ENCODE data around the gene DAPK3. TPM values are rescaled to one million over a fixed set of nuclear protein-coding genes. Genes with fewer than 3 reads are reported as not detected.

Gene DAPK3
- total RNA-seq, 2 experiments from 2014 or later: 35.5 to 41.8 TPM

- H3K27me3 Mint-ChIP-seq: no peaks in the 10 kb centered on the region
- peak overlapping the region; percentile 94 for H3K4me3 Mint-ChIP-seq
- ChIA-PET CTCF (interaction anchor here (0.5 to 2.1 kb wide), 43 partner anchors 9 to 978 kb away, joined by 3 to 19 read pairs (median 4); partner anchors contain the start of genes APBA3, CREB3L3, DAPK3 and EBI3), POLR2A (interaction anchor here (1.7 kb wide), 1 partner anchor 17 kb away, joined by 6 read pairs; the partner anchor contains the start of gene DAPK3)
- peaks cover 46% of the 10 kb centered on the region for H3K4me1 Mint-ChIP-seq
- H3K27ac Mint-ChIP-seq: peak overlapping the region; percentile 95
- no peaks in the 10 kb centered on the region for H3K9me3 Mint-ChIP-seq
- DNase-seq: peak; percentile 91
- peaks cover 23% of the 10 kb centered on the region for H3K36me3 Mint-ChIP-seq (ENCODE audit: low read depth)
Measured at GRCh38 chr19:3987619-3988371, 16.9 kb upstream of the DAPK3 start.

- CTCF ChIA-PET: interaction anchor here (0.5 to 2.1 kb wide), 8 partner anchors 14 to 298 kb away, joined by 3 to 9 read pairs (median 3); partner anchors contain the start of gene MRPL54
- POLR2A ChIA-PET: no interaction called here
- H3K36me3 Mint-ChIP-seq (ENCODE audit: low read depth): peaks cover 35% of the 10 kb centered on the region
- peak overlapping the region; percentile 94 for H3K4me3 Mint-ChIP-seq
- H3K4me1 Mint-ChIP-seq: peaks cover 53% of the 10 kb centered on the region
- H3K9me3 Mint-ChIP-seq: no peaks in the 10 kb centered on the region
- DNase-seq: peak; percentile 81
- no peaks in the 10 kb centered on the region for H3K27me3 Mint-ChIP-seq
- H3K27ac Mint-ChIP-seq: peak overlapping the region; percentile 95
Measured at GRCh38 chr19:3986260-3987041, 15.6 kb upstream of the DAPK3 start.

- Mint-ChIP-seq H3K4me3 (peak overlapping the region; percentile 94), H3K36me3 (ENCODE audit: low read depth) (peaks cover 38% of the 10 kb centered on the region), H3K4me1 (peaks cover 54% of the 10 kb centered on the region), H3K27ac (peak overlapping the region; percentile 95), H3K27me3 (no peaks in the 10 kb centered on the region), H3K9me3 (no peaks in the 10 kb centered on the region)
- DNase-seq: no peak
- ChIA-PET CTCF (interaction anchor here (0.5 to 1.4 kb wide), 7 partner anchors 13 to 297 kb away, joined by 3 to 9 read pairs (median 3); no protein-coding TSS in a partner anchor), POLR2A (interaction anchor here (0.7 to 0.9 kb wide), 2 partner anchors 11 to 15 kb away, joined by 3 to 4 read pairs; partner anchors contain the start of gene DAPK3)
Measured at GRCh38 chr19:3985643-3986259, 14.9 kb upstream of the DAPK3 start.

GRCh38 chr19:3984908-3985642 is 14.2 kb upstream of the DAPK3 start, which contains the start of gene EEF2:
TSS of gene EEF2 (minus strand) at chr19:3985463. CDS start at chr19:3985380, 83 bp downstream.
- POLR2A ChIA-PET: interaction anchor here (0.7 to 0.9 kb wide), 2 partner anchors 10 to 14 kb away, joined by 3 to 4 read pairs; partner anchors contain the start of gene DAPK3
- Mint-ChIP-seq H3K9me3 (no peaks in the 10 kb centered on the region), H3K4me1 (peaks cover 51% of the 10 kb centered on the region), H3K4me3 (peak within 1 kb of the TSS; percentile 94), H3K27ac (peak within 1 kb of the TSS; percentile 95), H3K36me3 (ENCODE audit: low read depth) (peaks cover 38% of the 10 kb centered on the region), H3K27me3 (no peaks in the 10 kb centered on the region)
- CTCF ChIA-PET: interaction anchor here (0.6 to 1.4 kb wide), 7 partner anchors 12 to 219 kb away, joined by 3 to 9 read pairs (median 3); no protein-coding TSS in a partner anchor
- peak; percentile 91 for DNase-seq

- peaks cover 41% of the 10 kb centered on the region for H3K36me3 Mint-ChIP-seq (ENCODE audit: low read depth)
- H3K4me1 Mint-ChIP-seq: peaks cover 51% of the 10 kb centered on the region
- no peaks in the 10 kb centered on the region for H3K9me3 Mint-ChIP-seq
- ChIA-PET CTCF (interaction anchor here (1.1 kb wide), 1 partner anchor 219 kb away, joined by 4 read pairs; no protein-coding TSS in a partner anchor), POLR2A (no interaction called here)
- no peaks in the 10 kb centered on the region for H3K27me3 Mint-ChIP-seq
- peak overlapping the region; percentile 95 for H3K27ac Mint-ChIP-seq
- no peak for DNase-seq
- H3K4me3 Mint-ChIP-seq: peak overlapping the region; percentile 94
Measured at GRCh38 chr19:3984584-3984907, 13.6 kb upstream of the DAPK3 start.

- Mint-ChIP-seq H3K9me3 (no peaks in the 10 kb centered on the region), H3K36me3 (ENCODE audit: low read depth) (peaks cover 46% of the 10 kb centered on the region), H3K27me3 (no peaks in the 10 kb centered on the region), H3K4me3 (peak overlapping the region; percentile 94), H3K27ac (peak overlapping the region; percentile 95), H3K4me1 (peaks cover 55% of the 10 kb centered on the region)
- CTCF ChIA-PET: interaction anchor here (0.5 to 1.1 kb wide), 3 partner anchors 212 to 807 kb away, joined by 3 to 4 read pairs (median 3); partner anchors contain the start of gene RAX2
- POLR2A ChIA-PET: no interaction called here
- DNase-seq: no peak
Measured at GRCh38 chr19:3983936-3984583, 13.2 kb upstream of the DAPK3 start.

GRCh38 chr19:3983542-3983914 is 12.6 kb upstream of the DAPK3 start:
- H3K4me3 Mint-ChIP-seq: peak overlapping the region; percentile 94
- ChIA-PET CTCF (interaction anchor here (0.5 to 0.8 kb wide), 2 partner anchors 211 to 807 kb away, joined by 3 read pairs; partner anchors contain the start of gene RAX2), POLR2A (no interaction called here)
- no peaks in the 10 kb centered on the region for H3K27me3 Mint-ChIP-seq
- peaks cover 49% of the 10 kb centered on the region for H3K36me3 Mint-ChIP-seq (ENCODE audit: low read depth)
- peak overlapping the region; percentile 95 for H3K27ac Mint-ChIP-seq
- H3K9me3 Mint-ChIP-seq: no peaks in the 10 kb centered on the region
- peaks cover 57% of the 10 kb centered on the region for H3K4me1 Mint-ChIP-seq
- no peak for DNase-seq

GRCh38 chr19:3982701-3983541 is 12.0 kb upstream of the DAPK3 start:
- ChIA-PET POLR2A (no interaction called here), CTCF (no interaction called here)
- Mint-ChIP-seq H3K9me3 (no peaks in the 10 kb centered on the region), H3K4me3 (peak overlapping the region; percentile 94), H3K27me3 (no peaks in the 10 kb centered on the region), H3K4me1 (peaks cover 57% of the 10 kb centered on the region), H3K36me3 (ENCODE audit: low read depth) (peaks cover 52% of the 10 kb centered on the region), H3K27ac (peak overlapping the region; percentile 85)
- no peak for DNase-seq

- Mint-ChIP-seq H3K4me3 (no peak overlapping the region), H3K27me3 (no peaks in the 10 kb centered on the region), H3K36me3 (ENCODE audit: low read depth) (peaks cover 62% of the 10 kb centered on the region), H3K27ac (no peak overlapping the region), H3K4me1 (peaks cover 51% of the 10 kb centered on the region), H3K9me3 (no peaks in the 10 kb centered on the region)
- CTCF ChIA-PET: interaction anchor here (1.1 to 1.2 kb wide), 2 partner anchors 10 to 13 kb away, joined by 4 to 8 read pairs; no protein-coding TSS in a partner anchor
- POLR2A ChIA-PET: no interaction called here
- no peak for DNase-seq
Measured at GRCh38 chr19:3981736-3982681, 11.1 kb upstream of the DAPK3 start.

- no peak overlapping the region for H3K27ac Mint-ChIP-seq
- H3K4me1 Mint-ChIP-seq: peaks cover 45% of the 10 kb centered on the region
- ChIA-PET POLR2A (no interaction called here), CTCF (interaction anchor here (1.1 to 1.2 kb wide), 2 partner anchors 9 to 12 kb away, joined by 4 to 8 read pairs; no protein-coding TSS in a partner anchor)
- no peak overlapping the region for H3K4me3 Mint-ChIP-seq
- no peak for DNase-seq
- H3K36me3 Mint-ChIP-seq (ENCODE audit: low read depth): peaks cover 65% of the 10 kb centered on the region
- H3K27me3 Mint-ChIP-seq: no peaks in the 10 kb centered on the region
- H3K9me3 Mint-ChIP-seq: no peaks in the 10 kb centered on the region
Measured at GRCh38 chr19:3981373-3981735, 10.5 kb upstream of the DAPK3 start.
